ENCODE measurements around the gene GLB1L2. TPM values are rescaled to one million over a fixed set of nuclear protein-coding genes. Genes with fewer than 3 reads are reported as not detected.
"Not testable (repeated sequence)": the region's sequence is repeated elsewhere in the genome, so short reads cannot be mapped to it uniquely, and the experiment has no call there.

Gene GLB1L2, protein sequence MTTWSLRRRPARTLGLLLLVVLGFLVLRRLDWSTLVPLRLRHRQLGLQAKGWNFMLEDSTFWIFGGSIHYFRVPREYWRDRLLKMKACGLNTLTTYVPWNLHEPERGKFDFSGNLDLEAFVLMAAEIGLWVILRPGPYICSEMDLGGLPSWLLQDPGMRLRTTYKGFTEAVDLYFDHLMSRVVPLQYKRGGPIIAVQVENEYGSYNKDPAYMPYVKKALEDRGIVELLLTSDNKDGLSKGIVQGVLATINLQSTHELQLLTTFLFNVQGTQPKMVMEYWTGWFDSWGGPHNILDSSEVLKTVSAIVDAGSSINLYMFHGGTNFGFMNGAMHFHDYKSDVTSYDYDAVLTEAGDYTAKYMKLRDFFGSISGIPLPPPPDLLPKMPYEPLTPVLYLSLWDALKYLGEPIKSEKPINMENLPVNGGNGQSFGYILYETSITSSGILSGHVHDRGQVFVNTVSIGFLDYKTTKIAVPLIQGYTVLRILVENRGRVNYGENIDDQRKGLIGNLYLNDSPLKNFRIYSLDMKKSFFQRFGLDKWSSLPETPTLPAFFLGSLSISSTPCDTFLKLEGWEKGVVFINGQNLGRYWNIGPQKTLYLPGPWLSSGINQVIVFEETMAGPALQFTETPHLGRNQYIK
- 10 to 100 TPM in 1 of 6 donors, 1 to 10 TPM in 5; 3.1 to 11.6 (median 6.0) TPM for total RNA-seq

GRCh38 chr11:134331354-134332188 lies at the start of gene GLB1L2:
GLB1L2 (plus strand) TSS chr11:134331988; CDS start chr11:134332062, 74 bp downstream.
- Histone ChIP-seq H3K4me3 (peak within 1 kb of the TSS; percentile 12 to 67 (median 56)), H3K36me3 (no peaks in the 10 kb centered on the region), H3K27me3 (peaks cover 0 to 5% (median 2%) of the 10 kb centered on the region in 4 donors), H3K4me1 (peaks cover 15 to 25% (median 16%) of the 10 kb centered on the region in 4 donors), H3K27ac (no peak within 1 kb of the TSS), H3K9me3 (no peaks in the 10 kb centered on the region)
- ATAC-seq (ENCODE audit: low FRiP score in 2 of 2) (peak; percentile 89 to 95), DNase-seq (peak; percentile 75 to 95)
- TF ChIP-seq CTCF (IDR thresholded peaks at IDR 0.05), result no peak
- peak in 1 of 4 donors; percentile 15 for TF ChIP-seq POLR2A (IDR thresholded peaks at IDR 0.05)
- 3 to 7% methylated on average over 15 to 16 of the region's 80 CpGs for WGBS, 2 donors

- TF ChIP-seq EP300 (IDR thresholded peaks at IDR 0.05), result no peak
- no peak overlapping the region for H3K27ac ChIP-seq
- H3K9me3 ChIP-seq, result no peaks in the 10 kb centered on the region
- no peaks in the 10 kb centered on the region for H3K36me3 ChIP-seq
- ATAC-seq (ENCODE audit: low FRiP score in 2 of 2), result peak in 1 of 2 donors; percentile 28
- no peak overlapping the region for H3K4me3 ChIP-seq
- peak; percentile 48 to 75 for DNase-seq
- H3K4me1 ChIP-seq, result peaks cover under 1 to 2% (median 1%) of the 10 kb centered on the region in 4 donors
- H3K27me3 ChIP-seq, result peaks cover 0 to 6% (median 3%) of the 10 kb centered on the region in 4 donors
- 84 to 88% methylated on average over 22 of the region's 22 CpGs for WGBS, 2 donors
These were observed 49.4 kb upstream of the GLB1L2 start for GRCh38 chr11:134282121-134283045.

DNA sequence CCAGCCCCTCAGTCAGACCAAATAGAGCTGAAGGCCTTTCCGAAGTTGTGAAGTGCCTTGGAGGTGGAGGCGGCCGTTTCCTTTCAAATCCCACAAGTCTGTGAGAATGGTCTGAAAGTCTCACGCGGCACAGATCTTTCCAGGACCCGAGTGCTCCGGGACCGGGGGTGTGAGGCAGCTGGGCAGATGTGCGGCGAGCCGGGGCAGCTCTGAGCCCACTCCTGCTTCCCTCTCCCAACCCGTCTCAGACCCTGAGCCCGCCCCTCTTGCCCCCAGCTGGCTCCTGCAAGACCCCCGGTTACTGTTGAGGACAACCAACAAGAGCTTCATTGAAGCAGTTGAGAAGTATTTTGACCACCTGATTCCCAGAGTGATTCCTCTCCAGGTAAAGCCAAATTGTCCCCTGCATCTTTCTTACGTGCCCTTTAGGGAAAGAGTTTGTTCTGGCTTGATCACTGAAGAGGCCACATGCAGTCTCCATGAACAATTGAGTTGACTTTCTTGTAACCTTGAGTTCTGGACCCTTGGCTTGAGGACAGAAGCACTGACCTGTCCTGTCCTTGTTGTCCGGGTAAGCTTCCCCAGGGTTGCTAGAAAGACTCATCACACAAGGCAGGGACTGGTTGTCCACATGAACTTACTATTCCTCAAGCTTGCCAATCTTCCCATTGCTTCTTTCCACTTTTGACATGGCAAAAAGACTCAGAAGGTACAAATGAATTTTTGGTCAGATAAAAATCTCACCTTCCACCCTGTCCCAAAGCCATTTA lies 48.1 kb upstream of the GLB1L2 start:
- DNase-seq (peak in 1 of 2 donors; percentile 52), ATAC-seq (ENCODE audit: low FRiP score in 2 of 2) (no peak)
- H3K36me3 ChIP-seq, result no peaks in the 10 kb centered on the region
- TF ChIP-seq EP300 (IDR thresholded peaks at IDR 0.05), result no peak
- no peak for TF ChIP-seq CTCF (IDR thresholded peaks at IDR 0.05)
- TF ChIP-seq POLR2A (IDR thresholded peaks at IDR 0.05), result no peak
- TF ChIP-seq POLR2AphosphoS5 (IDR thresholded peaks at IDR 0.05), result no peak
- no peak overlapping the region for H3K4me3 ChIP-seq
- 85 to 88% methylated on average over 14 to 16 of the region's 16 CpGs for WGBS, 2 donors
- H3K9me3 ChIP-seq, result no peaks in the 10 kb centered on the region
- H3K27ac ChIP-seq, result no peak overlapping the region
- H3K27me3 ChIP-seq, result no peaks in the 10 kb centered on the region
- no peaks in the 10 kb centered on the region for H3K4me1 ChIP-seq

DNA sequence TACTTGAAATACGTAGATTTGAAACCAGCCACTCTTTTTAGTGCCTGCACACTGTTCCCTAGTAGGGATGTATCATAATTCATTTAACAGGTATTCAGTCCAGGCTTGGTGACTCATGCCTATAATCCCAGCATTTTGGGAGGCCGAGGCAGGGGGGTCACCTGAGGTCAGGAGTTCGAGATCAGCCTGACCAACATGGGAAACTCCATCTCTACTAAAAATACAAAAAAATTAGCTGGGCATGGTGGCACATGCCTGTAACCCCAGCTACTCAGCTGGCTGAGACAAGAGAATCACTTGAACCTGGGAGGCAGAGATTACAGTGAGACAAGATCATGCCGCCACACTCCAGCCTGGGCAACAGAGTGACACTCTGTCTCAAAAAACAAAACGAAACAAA lies 47.4 kb upstream of the GLB1L2 start:
- H3K9me3 ChIP-seq; ATAC-seq (ENCODE audit: low FRiP score in 2 of 2); H3K4me3 ChIP-seq; H3K4me1 ChIP-seq; H3K27ac ChIP-seq; H3K27me3 ChIP-seq; H3K36me3 ChIP-seq; DNase-seq: not testable (repeated sequence)
- 90 to 94% methylated on average over 5 of the region's 5 CpGs for WGBS, 2 donors

DNA sequence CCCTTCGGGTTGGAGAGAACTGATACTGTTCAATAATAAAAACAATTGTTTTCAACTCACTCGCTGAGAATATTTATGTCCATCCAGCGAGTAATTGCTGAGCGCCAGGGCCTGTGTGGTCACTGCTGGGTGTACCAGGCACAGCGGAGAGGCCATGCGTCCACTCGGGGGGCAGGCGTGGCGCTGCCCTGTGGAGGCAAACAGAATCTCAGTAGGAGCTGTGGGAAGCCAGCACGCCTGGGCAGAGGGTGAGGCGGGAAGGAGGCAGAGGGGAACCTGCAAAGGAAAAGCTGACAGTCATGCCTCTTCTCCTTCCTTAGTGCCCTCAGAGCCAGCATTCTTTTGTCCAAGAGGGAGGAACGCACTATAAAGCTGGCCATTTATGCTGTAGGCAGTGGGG lies 44.2 kb upstream of the GLB1L2 start:
- Histone ChIP-seq H3K27me3 (no peaks in the 10 kb centered on the region), H3K4me3 (no peak overlapping the region), H3K27ac (no peak overlapping the region), H3K9me3 (no peaks in the 10 kb centered on the region), H3K36me3 (no peaks in the 10 kb centered on the region), H3K4me1 (no peaks in the 10 kb centered on the region)
- no peak for TF ChIP-seq POLR2AphosphoS5 (IDR thresholded peaks at IDR 0.05)
- no peak for TF ChIP-seq EP300 (IDR thresholded peaks at IDR 0.05)
- no peak for TF ChIP-seq POLR2A (IDR thresholded peaks at IDR 0.05)
- TF ChIP-seq CTCF (IDR thresholded peaks at IDR 0.05), result no peak
- ATAC-seq (ENCODE audit: low FRiP score in 2 of 2), result no peak
- DNase-seq, result peak in 1 of 2 donors; percentile 55
- 89 to 91% methylated on average over 12 of the region's 12 CpGs for WGBS, 2 donors

Data from upper lobe of left lung (tissue), 6 donors.